ENCODE measurements around the gene UBE2G2. TPM values are rescaled to one million over a fixed set of nuclear protein-coding genes. Genes with fewer than 3 reads are reported as not detected.
A peak's percentile ranks its signal among the peaks of the same experiment; 100 is the strongest.

Gene UBE2G2, protein sequence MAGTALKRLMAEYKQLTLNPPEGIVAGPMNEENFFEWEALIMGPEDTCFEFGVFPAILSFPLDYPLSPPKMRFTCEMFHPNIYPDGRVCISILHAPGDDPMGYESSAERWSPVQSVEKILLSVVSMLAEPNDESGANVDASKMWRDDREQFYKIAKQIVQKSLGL
- 93.3 TPM for polyA plus RNA-seq (ENCODE audit: insufficient read length)

DNA sequence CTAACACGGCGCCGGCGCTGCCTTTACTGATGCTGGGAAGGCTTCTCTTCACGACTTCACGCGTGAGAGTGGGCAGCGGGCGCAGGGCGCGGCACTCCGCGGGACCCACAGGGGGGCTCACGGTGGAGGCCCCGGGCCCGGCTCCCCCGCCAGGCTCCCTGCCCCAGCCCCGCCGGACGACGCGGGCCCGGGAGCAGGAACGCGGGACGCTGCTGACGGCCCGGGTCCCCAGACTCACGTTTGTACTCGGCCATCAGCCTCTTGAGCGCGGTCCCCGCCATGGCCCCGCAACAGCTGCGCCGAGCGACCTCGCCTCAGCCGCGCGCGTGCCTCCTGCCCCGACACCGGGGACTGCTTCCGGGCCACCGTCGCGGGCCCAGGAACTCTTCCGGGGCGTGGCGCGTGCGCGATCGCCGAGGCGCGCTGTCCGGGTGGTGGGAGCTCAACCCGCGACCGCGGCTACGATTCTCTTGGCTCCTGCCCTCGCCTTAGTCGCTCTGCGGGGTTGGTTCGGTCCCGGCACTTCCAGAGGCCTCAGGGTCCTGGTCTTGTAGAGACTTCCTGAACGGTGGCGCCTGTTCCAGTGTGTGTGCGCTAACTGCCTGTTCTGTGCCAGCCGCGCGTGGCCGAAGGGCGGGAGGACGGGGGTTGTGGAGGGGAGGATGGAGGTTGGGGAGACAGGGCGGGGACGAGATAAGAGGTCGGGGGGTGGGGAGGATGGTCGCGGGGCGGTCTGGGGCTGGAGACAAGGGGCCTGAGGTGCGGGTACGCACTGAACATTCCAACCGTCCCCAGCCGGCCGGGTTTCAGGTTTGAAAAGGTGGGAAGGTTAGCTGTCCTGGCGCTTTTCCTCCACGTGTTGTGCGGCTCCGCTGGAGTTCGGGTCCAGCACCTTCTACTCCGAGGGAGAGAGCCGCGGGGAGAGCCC lies at the start of gene UBE2G2:
Gene UBE2G2, minus strand, starts transcription at position 353 of the 928 bp plus-strand sequence. Its CDS starts 72 bp downstream, at position 281.
- DNase-seq (ENCODE audit: low read depth), result peak; percentile 32

DNA sequence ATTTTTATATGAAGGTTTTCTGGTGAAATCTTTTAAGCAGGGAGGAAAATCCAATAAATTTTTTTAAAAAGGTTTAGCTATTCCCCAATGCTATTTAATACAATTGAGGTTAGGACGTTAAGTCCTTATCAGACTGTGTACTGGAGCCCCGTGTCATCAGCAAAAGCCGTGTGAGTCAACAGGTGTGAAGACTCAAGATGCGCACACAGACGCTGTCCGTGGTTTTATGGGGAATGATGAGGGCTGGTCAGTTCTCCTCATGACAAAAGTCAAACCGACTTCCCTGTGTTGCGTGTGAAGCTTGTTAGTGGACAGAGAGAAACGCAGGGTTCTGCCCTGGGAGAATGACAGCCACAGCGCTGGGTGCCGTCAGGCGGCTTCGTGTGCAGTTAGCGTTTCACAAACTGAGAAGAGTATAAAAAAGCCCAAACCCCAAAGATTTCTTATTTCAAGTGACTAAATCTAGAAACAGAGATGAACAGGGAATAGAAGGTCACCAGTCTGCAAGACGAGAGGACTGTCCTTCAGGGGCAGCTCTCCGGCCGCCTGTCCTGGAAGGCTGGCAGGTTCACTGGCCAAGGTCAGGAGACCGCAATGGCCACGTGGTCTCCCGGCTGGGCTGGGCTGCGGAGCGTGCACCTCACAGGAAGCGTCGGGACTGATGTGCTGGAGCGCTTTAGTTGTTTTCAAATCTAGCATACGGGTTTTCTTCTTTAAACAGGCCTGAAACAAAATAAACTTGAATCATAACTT lies 49.5 kb upstream of the UBE2G2 start:
- DNase-seq (ENCODE audit: low read depth), result no peak

DNA sequence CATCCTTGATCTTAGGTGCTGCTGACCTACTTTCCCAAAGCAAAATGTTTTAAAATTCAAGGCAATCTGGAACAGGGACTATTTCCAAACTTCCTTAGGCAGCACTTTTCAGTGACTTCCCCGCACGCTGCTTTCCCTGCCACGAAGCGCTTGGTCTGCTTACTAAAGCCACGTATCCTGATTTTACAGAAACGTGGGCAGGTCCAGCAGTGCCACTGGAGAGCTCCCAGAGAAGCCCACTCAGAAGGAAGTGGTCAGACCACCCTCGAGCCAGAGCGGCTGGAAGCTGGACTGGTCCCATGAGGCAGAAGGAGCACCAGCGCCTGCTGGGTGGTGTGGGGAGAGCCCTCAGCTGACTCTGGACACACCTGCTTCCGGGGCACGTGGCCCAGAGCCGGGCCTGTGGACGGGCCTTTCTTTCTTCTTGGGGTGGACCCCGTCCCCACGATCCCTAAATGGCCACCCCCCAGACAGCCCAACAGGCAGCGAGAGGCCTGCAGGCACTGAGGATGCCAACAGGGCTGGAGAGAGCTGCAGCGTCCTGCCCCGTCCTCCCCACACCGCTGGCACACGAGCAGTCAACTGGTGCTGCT lies 48.7 kb upstream of the UBE2G2 start:
- no peak for DNase-seq (ENCODE audit: low read depth)

DNA sequence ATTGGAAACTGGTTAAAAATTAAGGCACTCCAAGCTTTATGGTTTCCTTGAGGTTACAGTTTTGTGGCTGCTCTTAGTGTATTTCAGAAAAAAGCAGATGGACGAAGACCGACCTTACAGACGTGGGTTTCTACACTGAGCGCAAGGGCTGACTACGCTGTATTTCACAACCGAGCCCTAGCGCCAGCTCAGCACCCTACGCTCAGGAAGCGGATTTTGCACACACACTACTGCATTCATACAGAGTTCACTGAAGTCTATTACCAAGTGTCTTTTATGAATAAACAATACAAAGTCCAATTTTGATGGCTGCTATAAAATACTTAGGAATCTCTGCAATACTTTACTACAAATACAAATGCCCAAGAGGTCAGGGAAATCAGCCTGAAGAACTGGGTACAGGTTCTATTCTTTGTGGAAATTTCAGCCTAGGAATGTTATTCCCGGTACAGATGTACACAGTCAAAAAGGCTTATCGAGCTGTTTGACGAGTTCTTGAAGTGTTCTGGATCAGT lies 48.1 kb upstream of the UBE2G2 start:
- no peak for DNase-seq (ENCODE audit: low read depth)

DNA sequence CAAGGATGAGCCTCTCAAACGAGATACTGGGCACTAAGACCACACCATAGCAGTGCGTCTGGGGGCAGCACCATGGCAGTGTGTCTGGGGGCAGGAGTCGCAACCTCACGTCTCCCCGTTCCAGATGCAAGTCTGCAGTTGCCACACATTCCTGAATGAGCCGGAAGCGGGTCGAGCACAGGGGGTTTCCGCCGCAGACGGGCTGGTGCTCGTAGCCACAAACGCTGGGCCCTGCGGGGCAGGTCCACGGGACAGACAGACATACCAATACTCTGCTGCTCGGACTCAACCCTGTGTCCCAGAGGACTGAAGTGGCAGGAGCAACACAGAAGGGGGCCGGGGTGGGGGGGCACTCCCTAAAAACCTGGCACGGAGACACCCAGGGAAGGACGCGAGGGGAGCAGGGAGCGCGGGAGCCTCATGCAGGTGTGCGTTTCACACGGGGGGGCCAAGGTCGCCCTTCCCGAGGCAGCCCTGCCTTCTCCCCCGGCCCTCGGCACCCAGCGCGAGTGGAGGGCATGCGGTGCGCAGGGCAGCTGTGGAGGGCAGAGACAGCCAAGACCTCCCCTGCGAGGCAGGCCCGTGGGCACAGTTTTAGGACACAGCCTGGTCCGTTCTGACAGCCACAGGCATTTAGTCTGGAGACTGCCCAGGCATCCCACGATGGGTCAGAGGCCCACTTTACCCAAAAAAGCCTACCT lies 47.4 kb upstream of the UBE2G2 start:
- no peak for DNase-seq (ENCODE audit: low read depth)

DNA sequence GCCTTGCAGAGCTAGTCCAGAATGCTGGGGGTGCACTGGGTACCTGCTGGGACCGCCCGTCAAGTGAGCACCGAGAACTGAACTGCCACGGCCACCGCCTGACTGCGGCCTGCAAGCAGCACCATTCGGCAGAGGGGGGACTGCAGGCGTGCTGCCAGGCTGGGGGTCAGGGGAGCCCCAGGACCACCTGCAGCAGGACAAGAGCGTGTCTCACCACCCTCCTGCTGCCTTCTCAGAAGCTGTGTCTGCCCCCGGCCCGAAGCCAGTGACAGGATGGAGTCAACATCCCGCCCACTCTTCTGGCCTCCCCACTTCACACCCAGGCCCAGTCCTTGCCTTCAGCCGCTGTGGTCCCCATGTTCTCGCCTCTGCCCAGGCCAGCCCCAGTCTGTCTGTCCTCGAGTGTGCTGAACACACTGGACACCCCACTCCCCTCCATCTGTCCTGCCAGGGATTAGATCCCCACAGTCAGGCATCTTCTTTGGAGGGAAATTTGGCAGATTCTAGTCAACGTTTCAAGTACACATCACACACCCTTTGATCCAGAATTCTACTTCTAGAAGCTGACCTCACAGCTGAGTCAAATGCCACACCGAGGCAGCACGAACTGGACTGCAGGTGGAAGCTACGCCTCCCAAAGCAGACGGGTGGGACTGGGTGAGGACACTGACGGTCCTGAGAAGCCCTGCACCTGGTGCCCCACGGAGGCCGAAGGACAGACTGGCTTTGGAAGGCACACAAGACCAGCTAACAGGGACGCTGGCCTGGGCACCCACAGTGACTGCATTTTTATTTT lies 45.8 kb upstream of the UBE2G2 start:
- DNase-seq (ENCODE audit: low read depth), result no peak

DNA sequence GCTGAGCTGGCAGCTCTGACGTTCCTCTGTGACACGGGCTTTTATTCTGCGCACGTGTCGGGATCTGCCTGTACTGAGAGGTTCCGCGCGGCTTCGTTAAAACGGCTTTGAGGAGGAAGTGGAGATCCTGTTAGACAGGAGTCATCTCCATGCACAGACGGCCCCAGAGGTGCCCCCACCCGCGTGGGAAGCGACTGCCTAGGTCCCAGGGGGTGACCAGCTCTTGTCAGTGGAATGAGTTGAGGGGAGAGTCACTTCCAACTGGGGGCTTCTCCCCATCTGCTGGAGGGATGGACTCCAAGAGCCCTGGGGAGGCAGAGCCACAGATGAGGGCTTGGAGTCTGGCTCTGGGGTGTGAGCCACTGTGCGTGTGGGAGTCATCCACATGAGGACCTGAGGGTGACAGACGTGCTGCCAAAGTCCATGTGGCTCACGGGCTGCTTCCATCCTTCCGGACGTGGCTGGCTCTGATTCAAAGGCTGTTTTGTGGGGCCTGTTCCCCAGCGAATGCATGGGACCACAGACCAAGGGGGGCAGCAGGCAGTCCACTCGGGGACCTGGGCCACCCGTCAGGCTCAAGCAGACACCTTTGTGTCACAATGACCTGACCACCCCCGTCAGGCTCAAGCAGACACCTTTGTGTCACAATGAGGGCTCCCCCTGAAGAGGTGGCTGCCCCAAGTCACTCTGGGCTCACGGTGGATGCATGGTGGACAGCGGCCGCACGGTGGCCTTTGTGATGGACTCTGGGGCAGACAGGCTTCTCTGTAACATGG lies 45.1 kb upstream of the UBE2G2 start:
- DNase-seq (ENCODE audit: low read depth), result no peak

DNA sequence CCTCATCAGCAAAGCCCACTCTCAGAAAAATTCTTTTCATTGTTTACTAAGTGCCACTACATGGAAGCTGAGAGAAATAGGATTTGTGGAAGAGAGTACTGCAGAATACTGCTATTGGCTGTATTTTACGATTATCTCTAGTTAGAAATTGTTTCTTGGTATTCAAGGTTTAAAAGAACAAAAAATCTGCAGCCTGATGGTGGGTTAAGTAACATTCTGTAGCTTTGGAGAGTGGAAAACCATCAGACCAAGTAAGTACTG lies 44.5 kb upstream of the UBE2G2 start:
- DNase-seq (ENCODE audit: low read depth), result no peak

DNA sequence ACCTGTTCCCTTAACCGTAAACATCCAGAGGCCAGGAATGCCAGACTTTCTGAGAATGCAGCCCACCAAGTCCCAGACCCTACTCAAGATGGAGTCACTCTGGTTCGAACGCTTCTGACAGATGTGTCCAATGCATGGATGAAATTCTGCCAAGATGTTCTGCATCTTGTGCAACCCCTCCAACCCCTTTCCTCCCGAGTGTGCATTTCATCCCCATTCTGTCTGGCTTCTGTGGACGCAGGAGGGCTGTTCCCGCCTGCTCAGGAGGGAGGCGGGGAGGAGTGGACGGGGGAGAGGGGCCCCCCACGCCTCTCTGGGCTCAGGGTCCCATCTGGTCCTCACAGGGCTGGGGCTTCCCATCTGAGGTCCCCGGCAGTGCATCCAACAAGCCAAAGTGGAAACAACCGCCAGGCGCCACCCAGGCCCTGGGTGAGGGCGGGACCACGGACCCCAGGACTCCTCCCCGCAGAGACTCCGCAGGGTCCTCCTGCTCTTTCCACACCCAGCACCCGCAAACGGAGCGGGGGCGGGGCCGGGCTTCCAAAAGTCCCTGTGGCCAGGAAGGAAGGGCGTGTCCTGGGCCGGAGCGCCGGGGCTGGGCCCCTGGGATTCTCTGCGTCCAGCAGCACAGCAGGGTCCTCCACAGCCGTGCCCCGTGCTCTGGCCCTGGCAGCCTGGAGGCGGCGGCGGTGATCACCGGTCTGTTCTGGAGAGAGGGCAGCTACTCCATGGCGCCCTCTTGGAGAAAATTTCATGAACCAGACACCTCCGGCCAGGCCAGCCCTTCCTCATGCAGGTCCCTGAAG lies 44.0 kb upstream of the UBE2G2 start:
- DNase-seq (ENCODE audit: low read depth), result no peak

DNA sequence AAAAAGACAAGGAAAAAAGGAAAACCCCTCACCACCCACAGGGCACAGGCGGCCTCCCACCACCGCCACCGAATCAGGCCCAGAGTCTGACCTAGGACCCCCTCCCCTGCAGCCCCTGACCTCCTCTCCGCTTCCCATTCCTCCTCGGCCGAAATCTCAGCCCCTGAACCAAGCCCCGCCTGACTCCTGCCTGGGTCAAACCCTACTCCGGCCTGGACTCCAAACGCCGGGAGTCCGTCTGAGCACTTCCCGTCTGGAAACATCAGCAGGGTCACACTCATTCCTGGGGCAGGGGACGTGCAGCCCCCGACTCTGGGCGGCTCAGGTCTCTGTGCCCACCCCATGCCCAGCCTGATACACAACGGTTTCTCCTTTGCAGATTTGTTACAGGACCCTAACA lies 42.6 kb upstream of the UBE2G2 start:
- no peak for DNase-seq (ENCODE audit: low read depth)

DNA sequence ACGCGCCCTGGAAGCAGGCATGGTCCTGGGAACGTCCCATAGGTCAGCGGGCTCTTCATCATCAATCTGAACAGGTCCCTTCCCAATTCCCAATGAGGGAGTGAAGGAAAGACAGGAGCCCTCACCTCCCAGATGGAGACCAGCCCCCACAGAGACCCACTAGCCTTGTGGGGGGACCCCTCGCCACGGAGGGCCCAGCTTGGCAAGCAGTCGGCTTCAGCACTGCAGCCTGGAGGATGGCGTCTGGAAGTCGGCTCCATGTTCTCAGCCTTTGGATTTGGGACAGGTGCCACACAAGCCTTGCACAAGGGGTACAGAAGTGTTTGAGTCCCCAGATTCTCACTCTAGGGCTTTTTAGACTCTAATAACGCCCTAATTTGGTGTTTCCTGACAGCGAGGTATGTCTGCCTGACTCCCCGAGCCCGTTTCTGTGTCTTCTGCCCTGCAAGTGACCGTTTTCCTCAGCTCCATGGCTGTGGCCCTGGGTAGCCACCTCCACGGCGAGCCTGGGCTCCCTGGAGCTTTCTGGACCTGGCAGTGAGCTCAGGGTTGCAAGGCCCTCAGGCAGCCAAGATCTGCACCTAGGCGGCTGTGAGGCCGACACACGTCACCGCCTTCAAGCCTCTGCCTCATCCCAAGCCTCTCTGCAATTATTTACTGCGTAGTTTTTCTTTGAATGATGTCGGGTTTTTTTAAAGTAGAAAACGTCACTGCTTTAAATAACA lies 41.3 kb upstream of the UBE2G2 start:
- DNase-seq (ENCODE audit: low read depth), result no peak

DNA sequence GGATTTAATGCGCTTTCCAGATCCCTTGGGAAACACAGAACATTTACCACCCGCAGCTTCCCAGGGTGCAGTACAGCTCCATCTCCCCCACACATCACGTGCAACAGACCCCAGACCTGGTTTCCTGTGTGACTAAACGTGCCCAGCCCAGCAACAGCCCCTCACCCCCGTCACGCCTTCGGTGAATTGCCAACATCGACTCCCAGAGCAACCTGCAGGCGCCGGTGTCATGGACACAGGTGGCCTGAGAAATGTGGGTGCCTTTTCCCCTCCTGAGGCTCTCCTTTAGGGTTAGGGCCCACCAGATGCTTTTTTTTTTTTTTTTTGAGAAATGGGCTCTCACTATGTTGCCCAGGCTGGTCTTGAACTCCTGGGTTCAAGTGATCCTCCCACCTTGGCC lies 40.5 kb upstream of the UBE2G2 start:
- DNase-seq (ENCODE audit: low read depth), result no peak

DNA sequence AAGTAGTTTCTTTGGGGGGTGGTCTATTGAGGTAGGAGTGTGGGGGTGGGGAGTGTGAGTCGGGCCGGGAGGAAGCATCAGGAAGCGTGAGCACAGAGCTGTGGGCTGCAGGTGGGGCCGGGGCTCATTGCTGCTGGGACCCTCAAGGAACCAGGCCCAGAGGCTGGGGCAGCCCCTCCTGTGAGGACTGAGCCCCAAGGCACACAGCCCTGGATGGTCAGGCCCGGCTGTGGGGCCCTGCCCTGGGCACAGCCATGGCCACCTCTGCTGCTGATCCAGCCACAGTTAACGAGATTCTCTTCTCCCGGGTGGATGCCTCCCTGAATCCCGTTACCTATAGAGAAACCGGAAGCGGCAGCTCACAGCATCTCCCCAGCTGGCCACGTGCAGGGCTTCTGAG lies 39.2 kb upstream of the UBE2G2 start:
- DNase-seq (ENCODE audit: low read depth), result no peak

DNA sequence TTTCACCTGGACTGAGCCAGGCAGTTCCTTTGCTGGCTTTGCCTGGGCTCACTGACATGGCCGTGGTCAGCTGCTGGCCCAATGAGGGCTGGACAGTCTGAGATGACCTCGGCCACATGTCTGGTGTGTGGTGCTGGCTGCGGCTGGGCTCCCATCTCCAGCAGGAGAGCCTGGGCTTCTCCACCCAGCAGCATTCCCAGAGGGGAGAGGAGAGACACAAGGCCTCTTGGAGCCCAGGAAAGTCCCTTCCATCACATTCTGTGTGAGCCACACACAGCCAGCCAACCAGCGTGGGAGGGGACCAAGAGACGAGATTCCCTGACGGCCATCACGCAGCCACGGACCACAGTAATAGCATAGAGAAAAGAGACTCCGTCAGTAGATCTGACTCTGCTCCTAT lies 37.3 kb upstream of the UBE2G2 start:
- no peak for DNase-seq (ENCODE audit: low read depth)

DNA sequence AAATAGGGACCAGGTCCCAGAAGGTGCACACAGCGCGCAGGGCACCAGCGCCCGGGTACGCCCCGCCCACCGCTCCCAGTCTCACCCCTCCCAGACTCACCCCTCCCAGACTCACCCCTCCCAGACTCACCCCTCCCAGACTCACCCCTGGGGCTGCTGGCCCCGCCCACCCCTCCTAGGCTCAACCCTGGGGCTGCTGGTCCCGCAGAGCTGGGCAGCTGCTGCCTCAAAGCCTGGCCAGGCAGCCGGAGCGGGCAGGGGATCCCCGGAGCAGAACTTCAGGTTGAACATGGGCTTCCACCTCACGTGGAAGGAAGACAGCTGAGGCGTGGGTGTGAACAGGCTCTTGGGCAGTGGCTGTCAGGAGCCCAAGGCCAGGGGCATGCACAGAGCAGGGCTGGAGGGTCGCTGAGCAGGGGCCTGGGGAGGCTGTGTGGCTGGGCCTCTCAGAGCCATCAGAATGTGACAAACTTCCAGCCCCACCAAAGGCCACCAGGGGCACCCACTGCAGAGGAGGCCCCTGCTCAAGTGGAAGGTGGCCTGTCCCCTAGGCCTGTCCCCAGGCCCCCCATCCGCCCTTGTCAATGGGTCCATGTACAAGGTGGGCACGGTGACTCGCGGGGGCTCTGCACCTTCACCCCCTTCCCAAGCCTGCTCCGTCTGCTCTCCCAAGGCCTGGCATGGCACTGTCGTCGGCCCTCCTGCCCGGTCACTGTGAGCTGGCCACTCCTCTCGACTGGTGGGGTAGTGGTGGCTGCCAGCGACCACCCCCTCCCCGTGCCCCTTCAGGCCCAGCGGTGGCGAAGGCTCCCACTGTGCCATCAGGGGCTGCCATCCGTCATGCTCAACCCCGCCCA lies 36.6 kb upstream of the UBE2G2 start:
- no peak for DNase-seq (ENCODE audit: low read depth)

DNA sequence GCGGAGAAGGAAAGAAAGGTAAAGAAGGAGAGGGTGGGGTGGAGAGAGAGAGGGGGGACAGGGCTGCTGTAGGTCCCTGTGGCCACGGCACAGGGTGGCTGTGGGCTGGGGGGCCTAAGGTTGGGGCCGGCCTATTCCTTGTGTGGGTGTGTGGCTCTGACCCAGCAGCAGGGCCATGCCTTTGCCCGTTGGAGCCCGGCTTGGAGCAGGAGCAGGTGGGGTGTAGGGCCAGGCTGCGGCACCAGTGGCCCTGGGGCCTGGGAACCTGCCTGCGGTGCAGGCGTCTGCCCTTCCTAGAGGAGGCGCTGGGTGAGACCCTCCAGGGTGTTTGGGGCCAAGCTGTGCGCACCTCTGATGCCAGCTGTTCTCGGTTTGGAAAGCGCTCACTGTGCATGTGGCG lies 35.9 kb upstream of the UBE2G2 start:
- no peak for DNase-seq (ENCODE audit: low read depth)

DNA sequence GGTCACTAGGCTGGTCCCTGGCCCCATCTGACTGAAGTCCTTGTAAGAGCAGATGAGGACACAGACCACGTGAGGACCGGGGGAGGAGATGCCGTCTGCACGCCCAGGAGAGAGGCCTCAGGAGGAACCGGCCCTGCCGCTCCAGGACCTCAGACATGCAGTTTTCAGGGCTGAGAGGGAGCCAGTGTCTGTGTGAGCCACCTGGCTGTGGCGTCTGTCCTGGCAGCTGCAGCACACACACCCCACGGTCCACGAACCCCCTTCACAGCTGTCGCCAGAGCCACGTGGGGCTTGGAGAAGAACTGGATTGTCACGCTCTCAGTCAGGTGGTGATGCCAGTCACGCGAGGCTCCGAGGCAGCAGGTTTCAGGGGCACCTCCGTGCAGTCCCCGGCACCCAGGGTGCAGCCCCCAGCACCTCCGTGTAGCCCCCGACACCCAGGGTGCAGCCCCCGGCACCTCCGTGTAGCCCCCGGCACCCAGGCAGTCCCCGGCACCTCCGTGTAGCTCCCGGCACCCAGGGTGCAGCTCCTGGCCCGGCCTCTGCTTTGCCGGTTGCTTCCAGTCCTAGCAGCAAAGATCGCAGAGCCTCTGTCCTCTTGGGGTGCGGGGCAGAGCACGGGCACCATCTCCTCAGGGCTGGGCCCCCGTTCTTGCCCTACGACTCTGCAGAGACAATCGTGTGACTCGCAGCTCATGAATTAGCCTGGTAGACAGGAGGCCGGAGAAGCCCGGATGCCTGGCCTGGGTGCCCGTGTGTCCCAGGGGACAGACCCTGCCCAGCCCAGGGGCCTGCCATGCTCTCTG lies 35.2 kb upstream of the UBE2G2 start:
- no peak for DNase-seq (ENCODE audit: low read depth)

All from forelimb muscle (tissue), 1 donor.